Right ventricle myocardium superior (tissue), 1 donor: ENCODE results near the gene ZNF324B. TPM values are rescaled to one million over a fixed set of nuclear protein-coding genes. Genes with fewer than 3 reads are reported as not detected.
A peak's percentile ranks its signal among the peaks of the same experiment; 100 is the strongest.
"Not testable (repeated sequence)": the region's sequence is repeated elsewhere in the genome, so short reads cannot be mapped to it uniquely, and the experiment has no call there.

Experiments
- ATAC-seq: fragments of 200-7000 bp; cut with Tn5 transposase; one replicate; pipeline ENCODE4 v1.9.1; 2020; ENCODE audit warnings: mild to moderate bottlenecking; ENCODE audit not compliant: poor library complexity
- DNase-seq: peaks from one replicate; pipeline ENCODE4 v3.0.0-alpha.2; 2020
- intact Hi-C: fragments of 100-400 bp; cut with DNase I; formaldehyde crosslinking; loops from one replicate; pipeline ENCODE4 v1.11.2; 2022
- long read RNA-seq: library from polyadenylated mRNA; unstranded; transcript quantifications from one replicate; pipeline ENCODE4 v2.0.0, GENCODE V29; 2021
- total RNA-seq: library from RNA; stranded (reverse); fragmentation: NEBNext Ultra II Directional; extraction: Animal tissue kit (Norgen Biotek cat#: 25700); gene quantifications from one replicate; pipeline ENCODE4 v1.2.1, GENCODE V29; 2021
- donor health status: DM: no; HTN: yes; CAD: no; lungs with severe emphysema.

The ZNF324B gene
- total RNA-seq: 2.6 TPM
- long read RNA-seq, partial matches to known transcripts: 0 of 4 reads
- long read RNA-seq, other reads (novel, unspliced or antisense): 1 of 4 reads

DNA sequence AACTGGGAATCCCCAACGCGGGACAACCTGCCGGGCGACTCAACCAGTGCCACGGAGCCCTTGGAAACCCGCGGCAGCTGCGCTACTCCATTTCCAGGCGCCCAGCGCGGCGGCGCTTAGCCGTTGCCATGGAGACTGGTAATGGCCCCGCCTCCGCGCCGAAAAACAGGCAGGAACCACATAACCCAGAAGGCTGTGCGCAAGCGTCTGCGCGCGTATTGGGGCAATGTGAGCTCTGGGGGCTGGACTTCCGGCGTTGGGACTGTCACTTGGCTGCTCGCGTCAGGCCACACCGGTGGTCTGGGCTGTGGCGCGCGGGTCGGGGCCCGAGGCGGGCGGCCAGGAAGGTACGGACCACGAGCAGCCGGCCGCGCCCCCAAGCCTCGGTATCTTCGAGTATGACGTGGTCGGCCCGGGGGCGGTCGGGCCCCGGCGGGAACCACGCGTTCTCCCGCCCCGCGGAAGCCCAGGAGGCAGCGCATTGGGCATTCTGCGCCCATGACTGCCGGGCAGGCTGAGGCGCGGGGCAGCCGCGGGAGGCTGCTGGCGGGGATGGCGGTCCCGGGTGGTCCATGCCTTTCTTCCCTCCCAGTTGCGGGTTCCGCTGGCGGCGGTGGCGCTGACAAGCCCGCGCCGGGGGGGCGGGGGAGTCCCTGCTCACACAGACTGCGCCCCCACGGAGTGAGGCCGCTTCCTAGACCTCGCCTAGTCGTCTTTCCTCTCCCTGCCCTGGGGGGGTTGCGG, at the start of gene ZNF324B:
ZNF324B (plus strand) TSS at position 265 of the 744 bp plus-strand sequence. CDS start 2,080 bp downstream, outside the sequence.
- peak; percentile 99 for DNase-seq
- ATAC-seq: peak; percentile 99
- intact Hi-C loops: no loop called here

DNA sequence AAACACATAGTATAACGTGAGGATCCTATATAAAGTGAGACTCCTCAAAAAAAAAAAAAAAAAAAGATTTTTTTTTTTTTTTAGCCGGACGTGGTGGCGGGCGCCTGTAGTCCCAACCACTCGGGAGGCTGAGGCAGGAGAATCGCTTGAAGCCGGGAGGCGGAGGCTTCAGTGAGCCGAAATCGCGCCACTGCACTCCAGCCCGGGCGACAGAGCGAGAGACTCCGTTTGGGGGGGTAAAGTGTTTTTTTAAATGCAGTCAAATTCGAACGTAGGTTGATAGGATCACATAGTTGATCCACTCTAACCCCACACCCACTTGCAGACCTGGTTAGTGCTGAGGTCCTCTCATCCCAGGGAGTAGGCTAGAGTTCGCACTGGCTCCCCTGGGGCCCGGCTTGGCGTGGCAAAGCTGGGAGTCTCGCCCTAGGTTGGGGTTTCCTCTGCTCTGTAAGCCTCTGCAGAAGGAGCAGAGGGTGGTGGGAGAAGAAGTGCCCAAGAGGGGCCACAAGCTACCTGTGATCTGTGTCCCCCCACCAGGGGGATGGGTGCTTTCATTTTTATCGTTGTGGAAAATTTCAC, 49.5 kb upstream of the ZNF324B start:
- no peak for DNase-seq
- intact Hi-C loops: no loop called here
- ATAC-seq: no peak

DNA sequence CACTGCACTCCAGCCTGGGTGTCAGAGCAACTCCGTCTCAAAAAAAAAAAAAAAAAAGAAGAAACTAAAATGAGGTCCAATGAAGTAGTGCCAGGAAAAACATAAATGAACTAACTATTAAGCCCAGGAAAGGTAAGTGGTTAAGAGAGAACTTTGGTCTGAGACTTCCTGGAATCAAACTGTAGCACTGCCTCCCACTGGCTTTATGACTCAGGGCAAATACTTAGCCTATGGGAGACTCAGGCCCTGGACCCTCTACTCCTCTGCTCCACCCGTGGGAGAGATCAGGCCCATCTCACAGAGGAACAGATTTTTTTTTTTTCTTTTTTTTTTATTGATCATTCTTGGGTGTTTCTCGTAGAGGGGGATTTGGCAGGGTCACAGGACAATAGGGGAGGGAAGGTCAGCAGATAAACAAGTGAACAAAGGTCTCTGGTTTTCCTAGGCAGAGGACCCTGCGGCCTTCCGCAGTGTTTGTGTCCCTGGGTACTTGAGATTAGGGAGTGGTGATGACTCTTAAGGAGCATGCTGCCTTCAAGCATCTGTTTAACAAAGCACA, 47.4 kb upstream of the ZNF324B start:
- DNase-seq, intact Hi-C loops, ATAC-seq: not testable (repeated sequence)

DNA sequence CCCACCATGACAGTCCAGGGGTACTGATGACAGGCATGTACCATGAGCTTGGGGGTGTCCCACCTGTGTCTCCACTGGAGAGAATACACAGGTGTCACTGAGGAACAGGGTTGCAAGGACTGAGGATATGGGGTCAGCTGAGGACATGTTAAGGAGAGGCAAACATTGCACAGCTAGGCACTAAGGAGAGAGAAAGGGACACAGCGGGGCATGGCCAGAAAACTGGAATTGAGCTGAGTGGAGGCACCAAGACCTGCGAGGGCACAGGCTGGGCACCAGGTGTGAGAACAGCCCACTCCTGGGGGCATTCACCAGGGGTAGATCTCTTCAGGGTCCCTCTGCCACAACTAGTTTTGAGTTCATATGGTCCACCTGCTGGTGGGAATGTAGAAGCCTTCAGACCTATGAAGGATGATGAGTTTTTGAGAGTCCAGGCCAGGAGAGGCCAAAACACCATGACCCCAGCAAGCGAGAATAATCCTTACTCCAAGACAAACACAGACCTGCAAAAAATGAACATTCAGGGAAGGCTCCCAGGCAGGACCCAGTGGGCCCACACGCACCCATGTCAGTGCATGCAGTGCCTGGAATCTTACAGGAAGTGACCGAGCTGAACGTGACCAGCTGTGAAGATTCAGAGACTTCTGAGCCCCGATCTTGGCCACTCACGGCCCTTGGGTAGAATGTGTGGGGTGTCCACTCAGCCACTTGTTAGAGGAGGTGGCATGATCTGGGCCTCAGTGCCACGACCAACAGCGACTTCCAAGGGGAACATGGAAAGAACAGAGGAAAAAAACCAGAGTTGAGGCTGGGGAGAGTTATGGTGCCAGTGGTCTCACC, 44.4 kb upstream of the ZNF324B start:
- intact Hi-C loops: no loop called here
- ATAC-seq (no peak), DNase-seq (no peak)

DNA sequence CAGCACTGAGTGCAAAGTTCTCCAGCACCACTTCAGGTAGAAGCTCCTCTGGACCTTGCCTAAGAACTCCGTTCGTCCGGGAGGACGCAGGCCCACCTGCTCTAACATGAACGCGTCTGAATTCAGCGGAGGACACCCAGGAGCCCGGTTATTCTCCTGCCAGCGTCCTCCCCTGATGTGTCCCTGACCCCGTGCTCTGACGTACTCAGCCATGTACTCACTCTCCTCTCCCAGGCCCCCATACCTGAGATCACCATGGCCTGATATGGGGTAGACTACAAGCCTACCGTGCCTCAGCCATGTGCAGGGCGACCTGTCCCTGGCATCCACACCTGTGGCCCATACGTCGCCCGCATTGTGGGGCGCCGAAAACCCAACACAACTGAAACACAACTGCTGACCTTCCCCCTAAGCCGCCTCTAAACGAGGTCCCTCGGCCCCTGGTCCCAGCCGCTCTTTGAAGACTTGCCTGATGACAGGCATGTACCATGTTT, 43.7 kb upstream of the ZNF324B start:
- intact Hi-C loops: no loop called here
- peak; percentile 4 for ATAC-seq
- no peak for DNase-seq

DNA sequence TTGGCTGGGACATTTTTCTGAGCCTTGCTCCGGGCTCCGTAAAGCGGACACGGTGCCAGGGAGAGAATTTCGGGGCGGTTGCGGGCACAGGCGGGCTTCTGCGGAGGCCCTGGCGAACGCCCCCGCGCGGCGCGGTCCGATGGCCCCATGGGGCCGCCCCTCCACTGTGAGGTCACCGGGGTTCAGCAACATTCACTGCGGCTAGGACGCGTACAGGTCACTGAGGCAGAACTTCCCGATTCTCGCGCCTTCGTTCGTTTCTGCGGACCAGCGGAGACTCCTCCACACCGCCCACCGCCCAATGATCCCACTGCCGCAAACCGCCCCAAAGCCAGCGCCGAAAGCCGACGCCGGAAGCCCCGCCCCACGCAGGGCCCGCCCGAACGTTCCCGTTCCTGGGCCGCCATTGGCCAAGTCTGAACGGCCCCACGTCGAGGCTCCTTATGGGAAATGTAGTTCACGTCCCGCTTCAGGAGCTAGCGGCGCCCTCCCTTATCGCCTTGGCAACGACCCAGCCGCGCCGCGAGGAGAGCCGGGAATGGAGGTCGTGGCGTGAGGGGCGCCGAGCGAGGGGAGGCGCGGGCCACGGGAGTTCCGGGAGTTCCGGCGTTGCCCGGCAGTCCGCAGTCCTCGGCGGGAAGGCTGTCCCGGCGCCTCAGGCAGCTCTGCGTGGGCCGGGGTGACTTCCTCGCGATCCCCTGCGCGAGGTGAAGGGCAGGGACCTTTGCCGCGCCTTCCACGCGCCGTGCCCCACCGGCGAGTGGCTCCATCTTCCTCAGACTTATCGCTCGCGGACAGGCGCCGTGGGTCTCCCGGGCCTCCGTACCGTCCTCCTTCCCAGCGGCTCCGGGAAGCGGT, 43.0 kb upstream of the ZNF324B start, which contains the start of gene ZNF584:
ZNF584 (plus strand) TSS at position 498 of the 858 bp plus-strand sequence. CDS start 499 bp downstream, outside the sequence.
- ATAC-seq: peak; percentile 99
- peak; percentile 97 for DNase-seq
- intact Hi-C loops: no loop called here

DNA sequence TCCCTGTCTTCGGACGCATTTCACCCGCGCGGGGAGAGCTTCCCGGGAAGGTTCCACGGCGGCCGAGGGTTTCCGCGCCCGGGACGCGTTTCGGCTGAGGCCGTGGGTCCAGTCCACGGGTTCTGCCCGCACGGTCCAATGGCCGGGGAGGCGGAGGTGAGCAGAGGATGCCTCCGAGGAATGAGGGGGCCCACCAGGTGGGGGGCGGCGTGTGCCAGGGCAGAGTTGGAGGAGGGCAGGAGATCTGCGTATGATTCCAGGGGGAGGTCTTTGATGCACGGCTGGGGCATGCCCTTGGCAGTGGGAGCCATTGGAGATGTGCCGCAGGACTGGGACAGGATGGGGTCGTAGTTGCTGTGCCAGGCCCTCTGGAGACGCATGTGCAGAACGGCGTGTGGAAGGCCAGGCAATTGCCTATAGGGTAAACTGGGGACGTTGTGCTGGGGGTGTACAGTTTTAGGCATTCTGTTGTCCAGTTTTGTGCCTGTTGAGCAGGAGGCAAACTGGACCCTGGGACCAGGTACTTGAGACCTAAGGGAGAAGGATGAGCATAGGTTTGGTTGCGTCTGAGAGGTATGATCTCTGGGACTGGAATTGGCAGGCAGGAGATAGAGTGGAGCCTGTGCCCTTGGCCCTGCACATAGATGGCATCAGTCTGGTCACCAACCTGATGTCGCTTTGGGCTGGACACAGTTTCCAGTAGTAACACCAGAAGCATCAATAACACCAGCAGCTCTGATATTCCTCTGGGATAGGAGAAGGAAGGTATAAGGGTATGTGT, 42.2 kb upstream of the ZNF324B start:
- intact Hi-C loops: no loop called here
- ATAC-seq (peak; percentile 38), DNase-seq (no peak)

DNA sequence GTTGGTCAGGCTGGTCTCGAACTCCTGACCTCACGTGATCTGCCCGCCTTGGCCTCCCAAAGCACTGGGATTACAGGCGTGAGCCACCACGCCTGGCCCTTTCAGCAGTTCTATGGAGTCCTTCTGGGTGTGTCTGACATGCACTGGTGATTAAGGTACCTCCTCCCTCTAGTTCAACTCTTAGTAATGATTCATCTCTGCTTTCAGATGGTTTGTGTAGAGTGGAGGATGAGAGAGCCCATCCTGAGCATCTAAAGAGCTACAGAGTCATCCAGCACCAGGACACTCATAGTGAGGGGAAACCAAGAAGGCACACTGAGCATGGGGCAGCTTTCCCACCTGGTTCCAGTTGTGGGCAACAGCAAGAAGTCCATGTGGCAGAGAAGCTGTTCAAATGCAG, 34.8 kb upstream of the ZNF324B start:
- ATAC-seq (no peak), DNase-seq (no peak)
- intact Hi-C loops: no loop called here

DNA sequence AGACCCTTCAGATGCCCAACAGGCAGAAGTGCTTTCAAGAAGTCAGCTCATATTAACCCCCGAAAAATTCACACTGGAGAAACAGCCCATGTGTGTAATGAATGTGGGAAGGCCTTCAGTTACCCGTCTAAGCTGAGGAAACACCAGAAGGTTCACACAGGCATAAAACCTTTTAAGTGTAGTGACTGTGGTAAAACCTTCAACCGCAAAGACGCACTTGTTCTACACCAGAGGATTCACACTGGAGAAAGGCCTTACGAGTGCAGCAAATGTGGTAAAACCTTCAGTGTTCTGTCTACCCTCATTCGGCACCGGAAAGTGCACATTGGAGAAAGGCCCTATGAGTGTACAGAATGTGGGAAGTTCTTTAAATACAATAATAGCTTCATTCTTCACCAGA, 34.4 kb upstream of the ZNF324B start:
- DNase-seq: no peak
- ATAC-seq: no peak
- intact Hi-C loops: no loop called here

DNA sequence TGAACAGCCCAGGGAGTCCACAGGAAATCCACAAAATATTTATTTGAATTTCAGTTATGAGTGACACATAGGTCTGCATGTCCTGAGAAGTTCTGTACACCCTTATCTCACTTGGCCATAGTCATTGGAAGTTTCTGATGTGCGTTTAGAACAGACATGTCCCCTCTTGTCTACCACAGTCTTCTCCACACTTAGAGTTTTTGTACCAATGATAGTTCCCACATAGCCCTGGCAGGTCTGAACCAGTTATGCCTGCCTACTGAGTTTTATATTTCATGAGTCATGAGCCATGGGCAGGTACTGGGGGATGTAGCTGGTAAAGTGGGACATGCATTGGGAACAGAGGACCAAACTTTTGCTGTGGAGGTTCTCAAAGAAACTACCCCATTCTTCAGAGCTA, 22.8 kb upstream of the ZNF324B start:
- ATAC-seq: no peak

DNA sequence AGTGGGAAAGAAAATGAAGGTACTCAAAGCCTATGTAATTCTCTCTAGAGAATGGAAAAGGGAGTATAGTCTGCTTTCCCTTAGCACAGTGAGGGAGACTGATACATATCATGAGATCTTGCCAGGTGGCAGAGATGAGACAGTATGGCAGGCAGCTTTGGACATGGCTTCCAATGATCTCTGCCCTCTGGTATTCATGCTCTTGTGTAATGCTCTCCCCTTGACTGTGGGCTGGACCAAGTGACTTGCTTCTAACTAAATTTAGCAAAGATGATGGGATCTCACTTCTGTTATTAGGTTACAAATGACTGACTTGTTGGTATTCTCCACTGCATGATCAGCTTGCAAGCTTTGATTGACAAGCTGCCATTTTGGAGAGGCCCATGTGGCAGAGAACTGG, 21.7 kb upstream of the ZNF324B start:
- DNase-seq (no peak), ATAC-seq (no peak)
- intact Hi-C loops: no loop called here

More for the DNA sequence above, 22.8 kb upstream of the ZNF324B start:
- intact Hi-C loops: no loop called here
- DNase-seq: no peak

DNA sequence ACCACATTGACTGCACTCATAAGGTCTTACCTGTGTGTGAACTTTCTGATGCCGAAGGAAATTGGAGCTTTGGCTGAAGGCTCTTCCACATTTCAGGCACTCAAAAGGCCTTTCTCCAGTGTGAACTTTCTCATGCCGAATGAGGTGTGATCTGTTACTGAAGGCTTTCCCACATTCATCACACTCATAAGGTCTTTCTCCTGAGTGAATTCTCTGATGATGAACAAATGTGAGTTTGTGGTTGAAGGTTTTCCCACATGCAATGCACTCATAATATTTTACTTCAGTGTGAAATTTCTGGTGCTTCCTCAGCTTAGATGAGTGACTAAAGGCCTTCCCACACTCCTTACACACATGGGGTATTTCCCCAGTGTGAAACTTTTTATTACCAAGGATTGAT, 17.2 kb upstream of the ZNF324B start:
- intact Hi-C loops: no loop called here
- ATAC-seq (no peak), DNase-seq (no peak)

DNA sequence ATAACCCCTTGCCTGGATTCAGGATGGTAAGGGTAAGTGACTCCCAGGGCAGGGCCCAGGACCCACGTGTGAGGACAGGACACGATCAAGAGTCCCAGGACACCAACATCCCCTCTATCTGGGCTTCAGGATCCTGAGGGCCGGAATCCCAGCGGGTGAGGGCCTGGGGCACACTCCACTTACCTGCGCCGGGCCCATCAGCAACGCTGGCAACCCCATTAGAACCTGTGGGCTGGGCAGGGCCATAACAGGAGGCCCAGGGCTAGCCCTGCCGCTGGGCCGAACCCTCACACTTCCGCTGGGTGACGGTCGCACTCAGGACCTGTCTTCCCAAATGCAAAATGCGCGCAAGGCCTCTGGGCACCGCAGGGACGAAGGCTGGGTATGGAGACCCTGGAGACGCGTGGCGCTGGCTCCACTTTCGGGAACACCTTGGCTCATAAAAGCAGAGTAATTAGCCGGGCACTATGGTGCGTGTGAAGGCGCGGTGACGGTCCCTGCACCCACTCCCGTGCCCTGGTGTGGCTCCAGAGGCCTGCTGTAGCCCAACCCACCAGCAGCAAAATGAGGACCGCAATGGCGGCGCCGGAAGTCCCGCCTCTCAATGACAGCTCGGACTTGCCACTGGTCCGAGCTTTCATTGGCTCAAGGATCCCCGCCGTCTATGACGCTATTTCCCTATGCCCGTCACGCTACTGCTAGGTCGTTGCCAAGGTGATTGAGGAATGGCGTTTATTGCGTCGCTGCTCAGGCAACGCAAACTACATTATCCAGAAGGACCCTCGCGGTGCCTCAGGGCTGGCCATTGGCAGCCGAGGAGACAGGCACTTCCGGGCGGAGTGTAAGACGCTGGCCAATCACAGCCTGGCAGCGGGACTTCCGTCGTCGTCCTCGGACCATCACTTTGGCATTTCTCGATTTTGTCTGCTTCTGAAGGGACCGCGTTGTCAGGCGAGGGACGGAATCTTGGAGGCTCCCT, 11.6 kb upstream of the ZNF324B start, which contains the start of gene ZNF132:
ZNF132 (minus strand) TSS at position 578 of the 979 bp plus-strand sequence; CDS start at position 246, 332 bp downstream.
- intact Hi-C loops: no loop called here
- DNase-seq (peak; percentile 98), ATAC-seq (peak; percentile 98)

DNA sequence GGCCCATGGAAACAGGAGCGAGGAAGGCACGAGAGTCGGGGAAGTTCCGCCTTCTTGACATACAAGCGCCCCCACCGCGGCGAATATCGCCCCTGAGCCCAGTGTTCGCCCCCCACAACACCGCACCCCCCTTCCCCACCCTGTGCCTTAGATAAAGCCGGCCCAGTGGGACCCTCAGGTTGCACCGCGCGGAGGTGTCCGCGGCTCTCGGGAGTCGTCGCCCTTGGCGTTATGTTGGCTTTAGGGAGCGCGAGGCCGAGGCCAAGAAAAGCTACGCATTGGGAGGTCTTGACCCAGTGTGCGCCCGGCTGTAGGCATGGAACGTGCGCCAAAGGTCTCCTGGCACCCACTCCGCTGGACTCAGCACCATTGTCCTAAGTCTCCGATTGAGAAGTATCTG, 10.9 kb upstream of the ZNF324B start:
- DNase-seq (no peak), ATAC-seq (peak; percentile 8)
- intact Hi-C loops: no loop called here

DNA sequence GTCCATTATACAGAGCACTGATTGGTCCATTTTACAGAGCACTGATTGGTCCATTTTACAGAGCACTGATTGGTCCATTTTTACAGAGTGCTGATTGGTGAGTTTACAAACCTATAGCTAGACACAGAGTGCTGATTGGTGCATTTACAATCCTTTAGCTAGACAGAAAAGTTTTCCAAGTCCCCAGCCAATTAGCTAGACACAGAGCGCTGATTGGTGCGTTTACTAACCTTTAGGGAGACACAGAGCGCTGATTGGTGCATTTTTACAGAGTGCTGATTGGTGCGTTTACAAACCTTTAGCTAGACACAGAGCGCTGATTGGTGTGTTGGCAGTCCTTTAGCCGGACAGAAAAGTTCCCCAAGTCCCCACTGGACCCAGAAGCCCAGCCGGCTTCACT, 8.4 kb upstream of the ZNF324B start:
- DNase-seq, intact Hi-C loops, ATAC-seq: not testable (repeated sequence)

DNA sequence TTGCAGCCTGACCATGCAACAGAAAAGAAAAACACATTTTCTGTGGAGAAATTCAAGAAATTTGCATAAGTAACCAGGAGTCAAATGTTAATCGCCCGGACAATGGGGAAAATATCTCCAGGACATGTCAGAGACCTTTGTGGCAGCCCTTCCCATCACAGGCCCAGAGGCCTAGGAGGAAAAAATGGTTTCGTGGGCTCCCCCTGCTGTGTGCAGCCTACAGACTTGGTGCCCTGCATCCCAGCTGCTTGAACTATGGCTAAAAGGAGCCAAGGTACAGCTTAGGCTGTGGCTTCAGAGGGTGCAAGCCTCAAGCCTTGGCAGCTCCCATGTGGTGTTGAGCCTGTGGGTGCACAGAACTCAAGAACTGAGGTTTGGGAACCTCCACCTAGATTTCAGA, 2.6 kb upstream of the ZNF324B start:
- DNase-seq, ATAC-seq, intact Hi-C loops: not testable (repeated sequence)
